ENCODE results near the gene ESRRB. TPM values are rescaled to one million over a fixed set of nuclear protein-coding genes. Genes with fewer than 3 reads are reported as not detected.

ESRRB gene
- total RNA-seq, 3 donors from 2014 or later = 0.16 to 0.44 TPM; not detected in 1

GRCh38 chr14:76371066-76371465 lies 4.9 kb upstream of the ESRRB start:
- intact Hi-C loops (cut with DNase I; ENCODE audit: low total_unique reads) = loop anchor here (5.0 kb wide), 1 partner anchor 684 kb away; no protein-coding TSS in a partner anchor
- no peaks in the 10 kb centered on the region for H3K36me3 ChIP-seq
- no peaks in the 10 kb centered on the region for H3K9me3 ChIP-seq
- no peak for TF ChIP-seq CTCF (IDR thresholded peaks at IDR 0.05)
- TF ChIP-seq POLR2AphosphoS5 (IDR thresholded peaks at IDR 0.05) = no peak
- no peak for TF ChIP-seq POLR2A (IDR thresholded peaks at IDR 0.05)
- H3K4me1 ChIP-seq = peaks cover 0 to 5% of the 10 kb centered on the region in 2 donors
- peaks cover 0 to 16% of the 10 kb centered on the region in 2 donors for H3K27me3 ChIP-seq
- no peak overlapping the region for H3K27ac ChIP-seq
- no peak for DNase-seq (ENCODE audit: low spot score in 2 of 2)
- H3K4me3 ChIP-seq = no peak overlapping the region

- Histone ChIP-seq H3K4me1 (peaks cover 0 to 19% of the 10 kb centered on the region in 2 donors), H3K36me3 (no peaks in the 10 kb centered on the region), H3K4me3 (no peak overlapping the region), H3K27me3 (peaks cover 0 to 39% of the 10 kb centered on the region in 2 donors), H3K27ac (no peak overlapping the region), H3K9me3 (no peaks in the 10 kb centered on the region)
- intact Hi-C loops (cut with DNase I; ENCODE audit: low total_unique reads) = loop anchor here (5.0 kb wide), 1 partner anchor 686 kb away; no protein-coding TSS in a partner anchor
- TF ChIP-seq CTCF (IDR thresholded peaks at IDR 0.05) = no peak
- TF ChIP-seq POLR2A (IDR thresholded peaks at IDR 0.05) = no peak
- TF ChIP-seq POLR2AphosphoS5 (IDR thresholded peaks at IDR 0.05) = no peak
- no peak for DNase-seq (ENCODE audit: low spot score in 2 of 2)
Observed at GRCh38 chr14:76373456-76373855, 2.5 kb upstream of the ESRRB start.

- DNase-seq (ENCODE audit: low spot score in 2 of 2) = no peak
- no peak for TF ChIP-seq POLR2AphosphoS5 (IDR thresholded peaks at IDR 0.05)
- no peak for TF ChIP-seq POLR2A (IDR thresholded peaks at IDR 0.05)
- no peak for TF ChIP-seq CTCF (IDR thresholded peaks at IDR 0.05)
- Histone ChIP-seq H3K27me3 (peaks cover 0 to 55% of the 10 kb centered on the region in 2 donors), H3K36me3 (no peaks in the 10 kb centered on the region), H3K9me3 (no peaks in the 10 kb centered on the region), H3K27ac (no peak overlapping the region), H3K4me3 (peak overlapping the region in 2 of 3 donors; percentile 30 to 59), H3K4me1 (peaks cover 0 to 19% of the 10 kb centered on the region in 2 donors)
- intact Hi-C loops (cut with DNase I; ENCODE audit: low total_unique reads) = no loop called here
Observed at GRCh38 chr14:76375484-76375883, 453 bp upstream of the ESRRB start.

GRCh38 chr14:76376409-76376877 lies 506 bp downstream of the ESRRB start:
- H3K9me3 ChIP-seq = no peaks in the 10 kb centered on the region
- H3K36me3 ChIP-seq = no peaks in the 10 kb centered on the region
- H3K4me3 ChIP-seq = peak overlapping the region in 2 of 3 donors; percentile 30 to 59
- no peak for DNase-seq (ENCODE audit: low spot score in 2 of 2)
- intact Hi-C loops (cut with DNase I; ENCODE audit: low total_unique reads) = no loop called here
- H3K27ac ChIP-seq = no peak overlapping the region
- H3K27me3 ChIP-seq = peaks cover 0 to 63% of the 10 kb centered on the region in 2 donors
- peaks cover 0 to 19% of the 10 kb centered on the region in 2 donors for H3K4me1 ChIP-seq
- TF ChIP-seq POLR2A (IDR thresholded peaks at IDR 0.05) (no peak), POLR2AphosphoS5 (IDR thresholded peaks at IDR 0.05) (no peak), CTCF (IDR thresholded peaks at IDR 0.05) (no peak)

GRCh38 chr14:76376878-76377734 lies 1.2 kb downstream of the ESRRB start:
- intact Hi-C loops (cut with DNase I; ENCODE audit: low total_unique reads) = no loop called here
- Histone ChIP-seq H3K9me3 (no peaks in the 10 kb centered on the region), H3K36me3 (no peaks in the 10 kb centered on the region), H3K27me3 (peaks cover 0 to 68% of the 10 kb centered on the region in 2 donors), H3K27ac (no peak overlapping the region), H3K4me3 (peak overlapping the region; percentile 29 to 59 (median 30)), H3K4me1 (peaks cover 0 to 19% of the 10 kb centered on the region in 2 donors)
- DNase-seq (ENCODE audit: low spot score in 2 of 2) = no peak
- TF ChIP-seq POLR2AphosphoS5 (IDR thresholded peaks at IDR 0.05) (no peak), POLR2A (IDR thresholded peaks at IDR 0.05) (no peak), CTCF (IDR thresholded peaks at IDR 0.05) (no peak)

All from breast epithelium (tissue), 4 donors.